Left renal cortex interstitium (tissue), 4 donors: ENCODE results near the gene RGS12. TPM values are rescaled to one million over a fixed set of nuclear protein-coding genes. Genes with fewer than 3 reads are reported as not detected.

Experiments used
- DNase-seq, 4 donors: peaks; one replicate each; pipeline ENCODE4 v3.0.0-alpha.2; 2013; ENCODE audit warnings: low read depth in 4 of 4, low spot score in 2 of 4, missing footprints in 1 of 4
- polyA plus RNA-seq, 4 donors: library from polyadenylated mRNA; unstranded; fragments of 120-200 nt; gene quantifications; one replicate each; pipeline ENCODE4 v1.2.1, GENCODE V29; 2013; ENCODE audit not compliant: insufficient read length in 4 of 4

Gene RGS12
- polyA plus RNA-seq, 4 donors = 31.4 to 64.4 (median 50.5) TPM

- DNase-seq = no peak
Observed at GRCh38 chr4:3324093-3324815, 31.4 kb downstream of the RGS12 start.

- DNase-seq = no peak
Observed at GRCh38 chr4:3328814-3329663, 36.2 kb downstream of the RGS12 start.

- no peak for DNase-seq
Observed at GRCh38 chr4:3329887-3330286, 37.1 kb downstream of the RGS12 start.

GRCh38 chr4:3330707-3331106, 37.9 kb downstream of the RGS12 start:
- no peak for DNase-seq

GRCh38 chr4:3331511-3332394, 38.9 kb downstream of the RGS12 start:
- DNase-seq = no peak

GRCh38 chr4:3332498-3332897, 39.7 kb downstream of the RGS12 start:
- no peak for DNase-seq

- DNase-seq = no peak
Observed at GRCh38 chr4:3334316-3334715, 41.5 kb downstream of the RGS12 start.

GRCh38 chr4:3335385-3335784, 42.6 kb downstream of the RGS12 start:
- no peak for DNase-seq

GRCh38 chr4:3335982-3336381, 43.2 kb downstream of the RGS12 start:
- DNase-seq = no peak

- no peak for DNase-seq
Observed at GRCh38 chr4:3336382-3337356, 43.8 kb downstream of the RGS12 start.

- no peak for DNase-seq
Observed at GRCh38 chr4:3337357-3337732, 44.5 kb downstream of the RGS12 start.

GRCh38 chr4:3337811-3338210, 45.0 kb downstream of the RGS12 start:
- DNase-seq = no peak

GRCh38 chr4:3338321-3338838, 45.6 kb downstream of the RGS12 start:
- DNase-seq = no peak

- DNase-seq = no peak
Observed at GRCh38 chr4:3338976-3339531, 46.2 kb downstream of the RGS12 start.

- no peak for DNase-seq
Observed at GRCh38 chr4:3339577-3339976, 46.8 kb downstream of the RGS12 start.

- no peak for DNase-seq
Observed at GRCh38 chr4:3340038-3340699, 47.3 kb downstream of the RGS12 start.

- no peak for DNase-seq
Observed at GRCh38 chr4:3340700-3341083, 47.9 kb downstream of the RGS12 start.

GRCh38 chr4:3341760-3342159, 48.9 kb downstream of the RGS12 start:
- DNase-seq = no peak
